RWPE1 (cell line): ENCODE results near the gene SHANK2.
A peak's percentile ranks its signal among the peaks of the same experiment; 100 is the strongest.

Source experiments
- CTCF ChIA-PET: fragments of 350-600 bp; sonication (Branson Sonifier 250); formaldehyde crosslinking; extraction: SDS; loops from one replicate; lab custom pipeline; 2021; lab: Yijun Ruan, JAX
- POLR2A ChIA-PET: fragments of 400-600 bp; formaldehyde crosslinking; extraction: SDS; loops from one replicate; lab custom pipeline; 2020; ENCODE audit warnings: antibody characterized with exemption; ENCODE audit not compliant: low non-redundant PET; lab: Yijun Ruan, JAX
- DNase-seq: peaks from one replicate; pipeline ENCODE4 v3.0.0; 2012; ENCODE audit warnings: low spot score
- H3K27ac ChIP-seq: fragments of 450-650 bp; 2 replicates; pipeline ENCODE4 v1.5.1; 2017
- TF ChIP-seq, protein P1 (sequence below): fragments of 450-650 bp; conservative IDR thresholded peaks from 2 replicates; pipeline ENCODE4 v1.5.1; 2017; ENCODE audit warnings: low read depth, mild to moderate bottlenecking

Gene SHANK2

GRCh38 chr11:71240865-71241691 is 11.3 kb downstream of the SHANK2 start:
- ChIA-PET CTCF (interaction anchor here (1.2 to 1.3 kb wide), 2 partner anchors 10 to 11 kb away, joined by 3 to 5 read pairs; partner anchors contain the start of gene SHANK2), POLR2A (no interaction called here)
- H3K27ac ChIP-seq = peak overlapping the region; percentile 61
- peak; percentile 79 for DNase-seq
- TF ChIP-seq, protein P1, sequence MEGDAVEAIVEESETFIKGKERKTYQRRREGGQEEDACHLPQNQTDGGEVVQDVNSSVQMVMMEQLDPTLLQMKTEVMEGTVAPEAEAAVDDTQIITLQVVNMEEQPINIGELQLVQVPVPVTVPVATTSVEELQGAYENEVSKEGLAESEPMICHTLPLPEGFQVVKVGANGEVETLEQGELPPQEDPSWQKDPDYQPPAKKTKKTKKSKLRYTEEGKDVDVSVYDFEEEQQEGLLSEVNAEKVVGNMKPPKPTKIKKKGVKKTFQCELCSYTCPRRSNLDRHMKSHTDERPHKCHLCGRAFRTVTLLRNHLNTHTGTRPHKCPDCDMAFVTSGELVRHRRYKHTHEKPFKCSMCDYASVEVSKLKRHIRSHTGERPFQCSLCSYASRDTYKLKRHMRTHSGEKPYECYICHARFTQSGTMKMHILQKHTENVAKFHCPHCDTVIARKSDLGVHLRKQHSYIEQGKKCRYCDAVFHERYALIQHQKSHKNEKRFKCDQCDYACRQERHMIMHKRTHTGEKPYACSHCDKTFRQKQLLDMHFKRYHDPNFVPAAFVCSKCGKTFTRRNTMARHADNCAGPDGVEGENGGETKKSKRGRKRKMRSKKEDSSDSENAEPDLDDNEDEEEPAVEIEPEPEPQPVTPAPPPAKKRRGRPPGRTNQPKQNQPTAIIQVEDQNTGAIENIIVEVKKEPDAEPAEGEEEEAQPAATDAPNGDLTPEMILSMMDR = no peak

DNA sequence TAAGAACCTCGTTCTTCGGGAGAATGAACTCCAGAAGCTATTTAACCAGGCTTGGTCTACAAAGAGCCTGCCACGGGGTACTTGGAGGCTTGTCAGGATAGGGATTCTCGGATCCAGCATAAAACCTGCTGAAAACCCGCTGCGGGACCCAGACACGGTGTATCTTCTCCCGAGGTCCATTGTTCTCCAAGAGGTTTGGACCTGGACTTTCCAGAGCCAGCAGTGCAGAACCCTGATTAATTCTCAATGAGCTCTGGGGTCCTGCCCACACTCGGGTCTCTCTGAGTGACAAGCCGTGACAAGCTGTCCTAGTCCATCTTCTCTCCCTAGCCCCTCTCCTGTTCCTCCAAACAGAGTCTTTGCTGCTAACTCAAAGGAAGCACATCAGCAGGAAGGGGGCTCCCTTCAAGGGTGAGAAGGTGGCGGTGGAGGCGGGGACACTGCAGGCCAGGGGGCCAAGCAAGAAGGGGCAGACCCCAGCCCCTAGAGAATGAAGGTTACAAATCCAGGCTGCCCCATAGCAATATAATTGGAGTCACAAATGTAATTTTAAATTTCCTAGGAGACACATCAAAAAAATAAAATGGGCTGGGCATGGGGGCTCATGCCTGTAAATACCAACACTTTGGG is 12.2 kb downstream of the SHANK2 start:
- ChIA-PET CTCF (interaction anchor here (0.7 to 1.2 kb wide), 3 partner anchors 11 to 99 kb away, joined by 3 to 5 read pairs (median 3); partner anchors contain the start of gene SHANK2), POLR2A (no interaction called here)
- TF ChIP-seq, protein P1 = no peak
- no peak for DNase-seq
- H3K27ac ChIP-seq = no peak overlapping the region

DNA sequence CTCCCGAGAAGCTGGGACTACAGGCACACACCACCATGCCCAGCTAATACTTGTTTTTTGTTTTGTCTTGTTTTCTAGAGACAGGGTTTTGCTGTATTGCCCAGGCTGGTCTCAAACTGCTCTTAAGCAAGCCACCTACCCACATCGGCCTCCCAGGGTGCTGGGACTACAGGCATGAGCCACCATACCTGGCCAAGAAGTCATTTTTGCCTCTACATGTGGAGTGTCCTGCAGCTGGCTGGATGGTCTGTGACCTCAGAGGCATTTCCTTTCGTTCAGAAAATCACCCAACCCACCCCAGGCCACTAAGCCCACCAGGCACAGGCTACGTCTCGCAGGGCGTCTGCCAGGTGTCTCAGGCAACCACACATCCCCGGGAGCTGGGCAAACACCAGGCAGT is 12.8 kb downstream of the SHANK2 start:
- ChIA-PET CTCF (interaction anchor here (0.6 to 0.7 kb wide), 3 partner anchors 13 to 100 kb away, joined by 3 to 5 read pairs (median 3); partner anchors contain the start of gene SHANK2), POLR2A (no interaction called here)
- DNase-seq = no peak
- H3K27ac ChIP-seq = no peak overlapping the region
- TF ChIP-seq, protein P1 = no peak

- CTCF ChIA-PET = interaction anchor here (0.6 kb wide), 1 partner anchor 12 kb away, joined by 3 read pairs; no protein-coding TSS in a partner anchor
- no peak overlapping the region for H3K27ac ChIP-seq
- POLR2A ChIA-PET = interaction anchor here (0.7 kb wide), 1 partner anchor 596 kb away, joined by 4 read pairs; no protein-coding TSS in a partner anchor
- no peak for DNase-seq
- TF ChIP-seq, protein P1 = no peak
Measured at GRCh38 chr11:71238941-71239340, 13.4 kb downstream of the SHANK2 start.

GRCh38 chr11:71238285-71238875 is 14.0 kb downstream of the SHANK2 start:
- ChIA-PET POLR2A (interaction anchor here (0.7 kb wide), 1 partner anchor 595 kb away, joined by 4 read pairs; no protein-coding TSS in a partner anchor), CTCF (interaction anchor here (0.6 kb wide), 1 partner anchor 13 kb away, joined by 3 read pairs; no protein-coding TSS in a partner anchor)
- no peak overlapping the region for H3K27ac ChIP-seq
- TF ChIP-seq, protein P1 = no peak
- no peak for DNase-seq

DNA sequence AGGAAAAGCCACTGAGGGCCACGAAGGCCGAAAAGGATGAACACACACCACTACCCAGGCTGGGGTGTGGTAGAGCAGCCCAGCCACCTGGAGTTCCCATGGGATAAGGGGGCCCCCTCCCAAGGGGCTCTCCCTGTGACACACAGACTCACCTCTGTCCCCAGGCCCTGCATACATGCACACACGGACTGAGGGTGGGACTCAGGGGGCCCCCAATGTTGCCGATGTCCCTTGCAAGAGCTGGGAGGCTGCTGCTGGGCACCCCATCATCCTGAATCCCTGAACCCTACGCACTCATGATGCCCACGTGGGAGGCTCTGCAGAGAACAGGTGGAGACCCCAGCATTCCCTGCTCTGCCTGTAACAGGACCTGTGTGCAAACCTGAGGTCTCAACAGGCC is 14.5 kb downstream of the SHANK2 start:
- TF ChIP-seq, protein P1 = no peak
- CTCF ChIA-PET = no interaction called here
- POLR2A ChIA-PET = no interaction called here
- DNase-seq = no peak
- no peak overlapping the region for H3K27ac ChIP-seq
